Stimulated activated CD8-positive, alpha-beta memory T cell treated with anti-CD3 and anti-CD28 coated beads, Interleukin-4, amount 100 ng/mL, for 48 hours (primary cell): Measurements from ENCODE around the gene COL4A2.
A peak's percentile ranks its signal among the peaks of the same experiment; 100 is the strongest.

ENCODE experiments used
- DNase-seq: peaks from one replicate; pipeline ENCODE4 v3.0.0-alpha.2; 2020

COL4A2 gene

DNA sequence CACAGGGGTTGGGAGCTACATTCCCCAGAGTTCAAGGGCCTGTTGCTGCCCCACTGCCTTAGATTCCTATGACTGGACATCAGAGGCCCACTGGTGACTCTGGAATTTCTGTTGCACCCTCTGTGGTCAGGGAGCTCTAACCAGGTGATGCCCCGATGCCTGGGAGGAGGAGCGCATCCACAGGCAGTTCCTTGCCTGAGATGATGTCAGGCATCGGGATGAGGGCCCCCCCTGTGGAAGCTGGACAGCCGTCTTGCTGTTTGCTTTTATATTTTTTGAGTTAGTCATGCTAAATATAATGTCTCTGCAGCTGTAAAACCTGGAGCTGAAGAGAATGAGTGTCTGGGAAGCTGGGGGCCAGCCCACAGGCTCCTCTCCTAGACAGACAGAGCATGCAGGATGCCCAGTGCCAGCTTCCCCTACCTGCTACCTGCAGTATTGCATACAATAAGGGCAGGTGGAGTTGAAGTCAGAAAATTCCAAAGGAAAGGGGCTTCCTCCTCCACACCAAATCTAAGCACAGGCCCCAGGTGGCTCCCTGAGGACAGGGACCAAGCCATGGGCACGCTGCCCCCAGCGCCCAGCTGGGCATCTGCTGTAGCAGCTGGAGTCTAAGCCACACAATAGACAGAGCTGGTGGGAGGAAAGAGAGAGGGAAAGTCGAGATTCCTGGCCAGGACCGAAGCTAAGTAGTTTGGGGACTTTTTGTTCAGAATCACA lies 16.2 kb downstream of the COL4A2 start:
- DNase-seq = no peak

DNA sequence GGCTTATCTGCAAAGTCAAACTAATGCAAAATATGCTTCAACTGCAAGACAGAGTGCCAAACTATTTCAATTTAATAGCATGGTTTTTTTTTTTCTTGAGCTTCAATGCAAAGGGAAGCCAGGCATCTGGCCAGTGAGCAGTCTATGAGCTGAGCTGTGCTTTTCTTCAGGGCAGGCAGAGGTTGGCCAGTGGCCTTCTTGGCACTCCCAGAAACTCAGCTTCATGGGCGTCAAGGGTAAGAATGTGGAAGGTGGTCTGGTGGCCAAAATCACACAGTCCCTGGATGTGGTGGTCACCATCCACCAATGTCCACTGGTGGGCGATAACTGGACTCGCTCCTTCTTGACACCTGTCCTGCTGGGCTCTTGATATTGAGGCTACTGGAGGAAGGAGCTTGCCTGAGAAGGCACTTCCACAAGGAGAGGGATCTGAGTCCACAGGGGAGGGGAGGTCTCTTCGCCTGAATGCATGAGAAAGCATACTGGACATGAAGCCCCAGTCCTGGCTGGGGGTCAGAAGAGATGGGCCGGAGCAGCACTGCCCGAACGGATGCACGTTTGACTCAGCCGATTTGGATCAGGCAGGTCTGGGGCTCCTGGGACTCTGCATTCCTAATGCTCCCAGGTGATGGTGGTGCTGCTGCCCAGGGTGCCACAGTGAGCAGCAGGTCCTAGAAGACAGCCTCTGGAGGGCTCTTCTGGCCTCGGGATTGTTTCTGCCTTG lies 17.1 kb downstream of the COL4A2 start:
- DNase-seq = no peak

DNA sequence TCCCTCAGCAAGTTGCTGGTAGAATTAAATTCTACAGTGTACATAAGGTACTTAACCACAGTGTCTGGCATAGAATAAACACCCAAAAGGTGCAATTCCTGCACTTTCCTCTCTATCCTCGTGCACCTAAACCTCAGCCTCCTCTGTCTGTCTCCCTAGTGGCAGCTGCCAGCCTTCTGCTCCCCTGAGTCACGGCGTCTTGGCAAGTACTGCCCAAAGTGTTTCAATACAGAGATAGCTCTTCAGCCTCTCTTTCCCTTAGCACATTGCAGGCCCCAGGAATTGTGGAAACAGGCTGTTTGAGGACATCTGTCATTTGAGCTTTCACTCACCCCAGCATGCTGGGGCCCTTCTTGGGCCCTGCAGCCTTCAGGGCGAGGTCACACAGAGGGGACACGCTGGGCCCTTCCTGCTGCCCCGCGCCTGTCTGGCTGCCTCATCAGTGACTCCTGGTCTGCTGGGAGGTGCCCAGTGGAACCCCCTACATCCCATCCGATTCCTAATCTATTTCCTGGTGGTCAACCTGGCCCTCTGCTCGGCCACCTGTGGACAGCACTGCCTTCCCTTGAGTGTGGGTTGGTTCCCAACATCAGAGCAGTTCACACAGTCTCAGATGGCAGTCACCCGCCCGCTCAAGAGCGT lies 19.3 kb downstream of the COL4A2 start:
- no peak for DNase-seq

- no peak for DNase-seq
These were observed 20.1 kb downstream of the COL4A2 start for GRCh38 chr13:110327051-110327721.

- DNase-seq = no peak
These were observed 21.5 kb downstream of the COL4A2 start for GRCh38 chr13:110328573-110328972.

- no peak for DNase-seq
These were observed 22.2 kb downstream of the COL4A2 start for GRCh38 chr13:110329258-110329657.

- DNase-seq = no peak
These were observed 22.8 kb downstream of the COL4A2 start for GRCh38 chr13:110329798-110330461.

GRCh38 chr13:110330491-110331011 lies 23.5 kb downstream of the COL4A2 start:
- DNase-seq = no peak

GRCh38 chr13:110331362-110331761 lies 24.3 kb downstream of the COL4A2 start:
- DNase-seq = no peak

DNA sequence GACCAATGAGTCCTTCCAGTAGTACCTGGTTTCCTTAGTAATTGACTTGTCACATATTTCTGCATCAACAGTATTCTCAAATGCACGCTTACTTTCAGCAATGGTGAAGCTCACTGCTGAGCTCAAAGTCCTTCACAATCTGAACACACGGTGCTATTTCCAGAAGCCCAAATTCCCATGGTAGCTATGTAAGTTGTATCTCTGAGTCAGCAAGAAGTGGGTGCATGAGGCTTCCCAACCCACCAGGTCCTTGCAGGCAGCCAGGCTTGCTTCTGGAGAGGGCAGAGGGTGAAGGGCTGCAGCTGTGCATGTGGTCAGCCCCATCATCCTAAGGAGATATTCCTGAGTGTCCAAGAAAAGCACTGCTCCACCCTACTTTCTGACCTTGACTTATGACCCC lies 25.7 kb downstream of the COL4A2 start:
- no peak for DNase-seq

DNA sequence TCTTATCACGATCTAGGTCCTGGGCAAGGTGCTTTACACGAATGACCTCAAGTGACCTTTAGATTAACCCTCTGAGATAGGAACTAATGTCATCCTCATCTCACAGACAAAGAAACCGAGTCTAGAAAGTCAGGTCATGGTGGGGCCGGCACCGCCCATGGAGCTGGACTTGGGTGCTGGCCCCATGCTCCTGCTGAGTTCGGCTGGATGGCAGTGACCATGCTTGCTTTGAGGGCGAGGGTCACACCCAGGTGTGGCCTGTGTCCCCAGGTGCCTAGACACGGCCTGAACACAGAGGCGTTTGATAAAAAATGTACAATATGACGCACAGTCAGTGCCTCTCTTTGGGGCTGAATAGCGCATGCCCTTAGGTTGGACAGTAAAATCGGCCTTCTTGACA lies 26.8 kb downstream of the COL4A2 start:
- DNase-seq = no peak

- no peak for DNase-seq
These were observed 27.2 kb downstream of the COL4A2 start for GRCh38 chr13:110334256-110334655.

GRCh38 chr13:110334841-110335490 lies 27.9 kb downstream of the COL4A2 start:
- DNase-seq = no peak

DNA sequence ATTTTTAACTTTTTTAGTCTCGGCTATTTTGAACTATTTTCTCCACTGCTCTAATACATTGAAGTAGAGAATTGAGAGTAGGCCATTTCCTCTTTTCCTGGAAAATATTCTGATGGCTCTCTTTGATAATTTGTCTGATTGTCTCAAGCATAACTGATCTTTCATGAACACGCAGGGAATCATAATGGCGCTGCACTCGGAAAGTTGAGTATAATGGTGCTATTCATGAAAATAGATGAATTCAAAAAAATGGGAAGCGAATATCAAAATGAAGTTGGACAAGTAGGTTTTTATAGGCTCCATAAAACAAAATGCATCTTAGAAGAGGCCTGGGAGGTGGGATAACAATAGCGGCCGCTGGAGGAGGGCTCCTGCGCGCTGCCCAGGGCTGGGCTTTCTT lies 29.0 kb downstream of the COL4A2 start:
- DNase-seq = no peak

DNA sequence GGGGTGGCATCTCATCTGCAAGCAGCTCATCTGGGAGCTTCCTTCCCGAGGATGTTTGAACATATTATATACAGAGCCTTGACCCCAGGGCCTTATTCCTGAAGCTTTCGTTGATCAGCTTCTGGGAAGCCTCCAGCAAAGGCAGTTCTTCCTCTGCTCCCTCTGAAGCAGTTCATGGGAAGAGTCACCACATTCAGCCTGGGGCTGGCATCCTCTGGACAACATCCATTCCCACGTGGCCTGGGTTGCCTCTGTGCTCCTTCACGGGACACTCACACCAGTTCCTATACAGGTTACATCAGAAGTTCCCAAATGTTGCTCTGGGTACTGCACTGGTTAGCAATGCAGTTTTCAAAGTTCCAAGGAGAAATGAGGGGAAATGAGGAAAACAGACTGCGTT lies 29.6 kb downstream of the COL4A2 start:
- no peak for DNase-seq

- no peak for DNase-seq
These were observed 30.2 kb downstream of the COL4A2 start for GRCh38 chr13:110337247-110337646.

DNA sequence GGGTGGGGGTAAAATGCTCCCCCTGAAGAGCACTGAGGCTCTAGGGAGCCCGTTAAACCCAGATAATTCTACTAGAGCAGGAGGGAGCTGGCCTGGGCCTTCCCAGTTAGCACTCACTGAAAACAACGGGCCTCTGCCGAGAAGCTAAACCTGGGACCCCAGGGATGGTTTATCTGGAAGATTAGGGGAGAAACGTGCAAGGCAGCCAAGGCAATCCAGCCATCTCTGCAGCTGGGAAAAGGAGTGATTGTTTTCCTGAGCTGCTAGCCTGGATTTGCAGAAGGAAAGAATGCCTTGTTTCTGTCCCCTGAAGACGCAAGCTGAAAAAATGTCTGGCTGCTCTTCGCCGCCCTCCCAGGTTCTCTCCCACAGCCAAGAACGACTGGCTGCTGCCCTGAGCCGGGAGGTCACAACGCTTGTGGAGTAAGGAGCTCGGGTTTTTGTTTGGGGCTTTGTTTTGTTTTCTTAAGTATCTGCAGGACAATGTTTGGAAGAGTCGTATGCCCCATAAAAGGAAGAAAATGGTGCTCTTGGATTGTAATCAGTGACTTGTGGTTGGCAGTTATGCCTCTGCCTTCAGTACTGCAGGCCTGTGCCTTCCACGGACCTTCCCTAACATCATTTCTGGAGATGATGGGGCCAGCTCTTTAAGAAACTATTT lies 31.5 kb downstream of the COL4A2 start:
- no peak for DNase-seq

DNA sequence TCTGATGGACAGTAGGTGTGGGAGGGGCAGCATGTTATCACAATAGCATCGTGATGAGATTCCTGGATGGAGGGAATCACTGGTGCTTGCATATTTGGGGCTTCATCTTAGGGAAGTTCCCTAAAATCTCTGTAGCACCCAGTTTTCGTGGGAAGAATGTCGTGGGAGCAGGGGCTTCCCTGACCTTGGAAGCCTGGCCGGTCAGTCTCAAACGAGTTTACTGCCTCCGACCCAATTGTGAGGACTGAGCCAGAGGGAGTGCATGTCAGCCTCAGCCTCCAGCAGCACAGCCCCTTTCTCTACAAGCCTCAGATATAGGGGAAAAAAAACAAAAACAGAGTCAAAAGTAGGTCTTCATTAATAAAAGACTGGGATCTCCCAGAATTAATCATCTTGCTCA lies 32.2 kb downstream of the COL4A2 start:
- DNase-seq = no peak

DNA sequence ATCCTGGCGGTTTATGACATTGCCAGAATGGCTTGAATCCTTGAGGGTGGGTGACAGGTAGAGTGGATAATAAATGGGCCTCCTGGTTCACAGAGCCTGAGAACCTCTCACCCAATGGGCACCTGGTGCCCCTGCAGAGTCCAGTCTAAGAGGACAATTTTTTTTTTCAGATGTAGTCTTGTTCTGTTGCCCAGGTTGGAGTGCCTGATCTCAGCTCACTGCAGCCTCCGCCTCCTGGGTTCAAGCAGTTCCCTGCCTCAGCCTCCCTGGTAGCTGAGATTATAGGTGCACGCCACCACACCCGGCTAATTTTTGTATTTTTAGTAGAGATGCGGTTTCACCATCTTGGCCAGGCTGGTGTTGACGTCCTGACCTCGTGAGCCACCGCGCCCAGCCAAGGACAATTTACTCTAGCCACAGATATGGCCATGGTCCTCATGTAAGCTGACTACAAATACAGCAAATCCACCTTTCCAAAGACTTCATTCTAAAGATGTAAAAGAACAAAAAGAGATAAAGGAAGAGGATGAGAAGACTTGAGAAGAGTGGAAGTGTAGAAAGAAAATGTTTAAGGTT lies 33.0 kb downstream of the COL4A2 start:
- no peak for DNase-seq

DNA sequence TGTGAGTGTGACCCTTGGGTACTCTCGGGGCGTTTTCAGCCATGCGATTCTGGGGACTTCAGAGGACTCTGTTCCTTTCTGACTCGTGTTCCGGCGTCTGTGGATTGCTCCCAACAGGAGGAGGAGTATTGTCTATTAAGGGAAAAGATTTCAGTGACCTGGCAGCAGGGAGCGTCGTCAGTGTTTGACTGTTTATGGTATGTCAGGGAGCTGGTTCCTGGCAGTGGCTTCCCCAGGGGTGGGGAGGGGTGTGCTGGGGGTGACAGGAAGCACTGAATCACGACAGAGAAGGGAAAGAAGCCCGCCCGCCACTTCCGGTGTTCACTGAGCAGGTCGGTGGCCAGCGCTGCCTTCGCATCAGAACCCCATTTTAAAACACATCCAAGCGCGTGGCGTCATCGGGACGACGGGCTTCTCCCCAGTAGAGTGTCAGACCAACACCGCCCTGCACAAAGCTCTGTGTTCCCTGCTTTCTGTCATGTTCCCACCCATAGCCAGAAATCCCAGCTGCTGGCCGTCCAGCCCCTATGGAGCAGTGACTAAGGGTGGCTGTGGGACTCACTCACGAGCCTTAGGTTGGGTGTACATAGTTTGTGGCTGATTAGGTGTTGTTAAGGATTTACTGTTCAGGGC lies 33.8 kb downstream of the COL4A2 start:
- DNase-seq = peak; percentile 71
